Fibroblast of skin of scalp (primary cell): ENCODE results near the gene ZNF22.
"Not testable (repeated sequence)": the region's sequence is repeated elsewhere in the genome, so short reads cannot be mapped to it uniquely, and the experiment has no call there.

ENCODE experiments used
- DNase-seq: peaks from one replicate; pipeline ENCODE4 v3.0.0-alpha.2; 2013

The ZNF22 gene

GRCh38 chr10:44991571-44991970 is 9.2 kb upstream of the ZNF22 start:
- no peak for DNase-seq

- no peak for DNase-seq
These were observed 8.5 kb upstream of the ZNF22 start for GRCh38 chr10:44992070-44992731.

- DNase-seq: no peak
These were observed 7.9 kb upstream of the ZNF22 start for GRCh38 chr10:44992732-44993225.

- DNase-seq: no peak
These were observed 7.3 kb upstream of the ZNF22 start for GRCh38 chr10:44993226-44993921.

- peak; percentile 88 for DNase-seq
These were observed 6.6 kb upstream of the ZNF22 start for GRCh38 chr10:44993922-44994751.

GRCh38 chr10:44994752-44995530 is 5.8 kb upstream of the ZNF22 start:
- DNase-seq: no peak

GRCh38 chr10:44995581-44995913 is 5.2 kb upstream of the ZNF22 start:
- DNase-seq: no peak

- peak; percentile 32 for DNase-seq
These were observed 4.6 kb upstream of the ZNF22 start for GRCh38 chr10:44995914-44996669.

GRCh38 chr10:44997105-44997748 is 3.5 kb upstream of the ZNF22 start:
- no peak for DNase-seq

GRCh38 chr10:44998146-44998631 is 2.5 kb upstream of the ZNF22 start:
- no peak for DNase-seq

- peak; percentile 54 for DNase-seq
These were observed 478 bp upstream of the ZNF22 start for GRCh38 chr10:45000138-45000751.

GRCh38 chr10:45001381-45002148 is 842 bp downstream of the ZNF22 start:
- DNase-seq: peak; percentile 63

- DNase-seq: no peak
These were observed 2.8 kb downstream of the ZNF22 start for GRCh38 chr10:45003432-45004000.

GRCh38 chr10:45004661-45005060 is 3.9 kb downstream of the ZNF22 start:
- no peak for DNase-seq

- no peak for DNase-seq
These were observed 4.6 kb downstream of the ZNF22 start for GRCh38 chr10:45005284-45005683.

- DNase-seq: no peak
These were observed 5.7 kb downstream of the ZNF22 start for GRCh38 chr10:45006276-45007030.

- DNase-seq: peak; percentile 88
These were observed 7.9 kb downstream of the ZNF22 start for GRCh38 chr10:45008524-45009161.

GRCh38 chr10:45014557-45014956 is 13.8 kb downstream of the ZNF22 start:
- not testable (repeated sequence) for DNase-seq
